ENCODE data around the gene ZNRF2.
"Not testable (repeated sequence)": the region's sequence is repeated elsewhere in the genome, so short reads cannot be mapped to it uniquely, and the experiment has no call there.

The ZNRF2 gene

GRCh38 chr7:30363778-30364563, 79.6 kb downstream of the ZNRF2 start:
- DNase-seq (ENCODE audit: low read depth) = no peak

GRCh38 chr7:30364773-30365172, 80.4 kb downstream of the ZNRF2 start:
- DNase-seq (ENCODE audit: low read depth) = no peak

GRCh38 chr7:30365621-30366020, 81.2 kb downstream of the ZNRF2 start:
- DNase-seq (ENCODE audit: low read depth) = no peak

GRCh38 chr7:30366606-30367005, 82.2 kb downstream of the ZNRF2 start:
- DNase-seq (ENCODE audit: low read depth) = no peak

GRCh38 chr7:30367561-30367960, 83.2 kb downstream of the ZNRF2 start:
- DNase-seq (ENCODE audit: low read depth) = no peak

GRCh38 chr7:30369879-30370278, 85.5 kb downstream of the ZNRF2 start:
- DNase-seq (ENCODE audit: low read depth) = no peak

GRCh38 chr7:30371321-30371720, 86.9 kb downstream of the ZNRF2 start:
- DNase-seq (ENCODE audit: low read depth) = no peak

- no peak for DNase-seq (ENCODE audit: low read depth)
Observed at GRCh38 chr7:30378275-30378674, 93.9 kb downstream of the ZNRF2 start.

GRCh38 chr7:30379131-30379530, 94.7 kb downstream of the ZNRF2 start:
- DNase-seq (ENCODE audit: low read depth) = no peak

GRCh38 chr7:30379741-30380140, 95.3 kb downstream of the ZNRF2 start:
- DNase-seq (ENCODE audit: low read depth) = no peak

- no peak for DNase-seq (ENCODE audit: low read depth)
Observed at GRCh38 chr7:30380294-30380693, 95.9 kb downstream of the ZNRF2 start.

GRCh38 chr7:30380824-30381223, 96.4 kb downstream of the ZNRF2 start:
- not testable (repeated sequence) for DNase-seq (ENCODE audit: low read depth)

GRCh38 chr7:30382607-30383006, 98.2 kb downstream of the ZNRF2 start:
- no peak for DNase-seq (ENCODE audit: low read depth)

GRCh38 chr7:30389791-30390190, 105.4 kb downstream of the ZNRF2 start:
- DNase-seq (ENCODE audit: low read depth) = no peak

- no peak for DNase-seq (ENCODE audit: low read depth)
Observed at GRCh38 chr7:30390736-30391636, 106.6 kb downstream of the ZNRF2 start.

- no peak for DNase-seq (ENCODE audit: low read depth)
Observed at GRCh38 chr7:30391806-30392205, 107.4 kb downstream of the ZNRF2 start.

- DNase-seq (ENCODE audit: low read depth) = no peak
Observed at GRCh38 chr7:30395676-30396075, 111.3 kb downstream of the ZNRF2 start.

- DNase-seq (ENCODE audit: low read depth) = no peak
Observed at GRCh38 chr7:30396389-30396788, 112.0 kb downstream of the ZNRF2 start.

- DNase-seq (ENCODE audit: low read depth) = no peak
Observed at GRCh38 chr7:30403477-30403876, 119.1 kb downstream of the ZNRF2 start.

- DNase-seq (ENCODE audit: low read depth) = no peak
Observed at GRCh38 chr7:30405179-30405578, 120.8 kb downstream of the ZNRF2 start.

- no peak for DNase-seq (ENCODE audit: low read depth)
Observed at GRCh38 chr7:30406664-30407425, 122.4 kb downstream of the ZNRF2 start.

- no peak for DNase-seq (ENCODE audit: low read depth)
Observed at GRCh38 chr7:30411173-30411572, 126.8 kb downstream of the ZNRF2 start.

All from activated T-cell treated with anti-CD3 and anti-CD28 coated beads for 48 hours (primary cell).